Heart right ventricle (tissue), 16 donors: Measurements from ENCODE around the gene RUFY3. TPM values are rescaled to one million over a fixed set of nuclear protein-coding genes. Genes with fewer than 3 reads are reported as not detected.
"Not testable (repeated sequence)": the region's sequence is repeated elsewhere in the genome, so short reads cannot be mapped to it uniquely, and the experiment has no call there.

Experiments
- ATAC-seq, 8 donors: fragments of 200-7000 bp; cut with Tn5 transposase; one replicate each; pipeline ENCODE4 v1.9.1; 2020; ENCODE audit warnings: mild to moderate bottlenecking in 8 of 8, moderate library complexity in 8 of 8, moderate number of reproducible peaks in 1 of 8
- DNase-seq, 2 donors: peaks; one replicate each; pipeline ENCODE4 v3.0.0-alpha.2; 2020
- H3K27ac ChIP-seq, 10 donors: fragments of 200-600 bp; sonication (generic) in 2 of 10; one replicate each; pipeline versions ENCODE4 v1.5.0 to v1.8.0; 2020 to 2022; ENCODE audit warnings: mild to moderate bottlenecking in 3 of 10
- H3K27me3 ChIP-seq, 7 donors: fragments of 200-600 bp; one replicate each; pipeline ENCODE4 v1.8.0; 2021 to 2022; ENCODE audit warnings: mild to moderate bottlenecking in 2 of 7
- H3K36me3 ChIP-seq, 9 donors: fragments of 200-600 bp; sonication (generic) in 1 of 9; one replicate each; pipeline versions ENCODE4 v1.5.0 to v1.8.0; 2020 to 2022; ENCODE audit warnings: mild to moderate bottlenecking in 2 of 9
- H3K4me1 ChIP-seq, 9 donors: fragments of 200-600 bp; sonication (generic) in 1 of 9; one replicate each; pipeline versions ENCODE4 v1.5.0 to v1.8.0; 2020 to 2022; ENCODE audit warnings: mild to moderate bottlenecking in 4 of 9
- H3K4me3 ChIP-seq, 10 donors: fragments of 200-600 bp; sonication (generic) in 2 of 10; one replicate each; pipeline versions ENCODE4 v1.5.0 to v1.8.0; 2020 to 2022; ENCODE audit warnings: mild to moderate bottlenecking in 7 of 10, moderate library complexity in 2 of 10
- H3K9me3 ChIP-seq, 11 donors: fragments of 200-600 bp in 10 of 11; sonication (generic) in 2 of 11; one replicate each; pipeline versions ENCODE4 v1.5.0 to v1.8.0; 2013 to 2022; ENCODE audit warnings: mild to moderate bottlenecking in 2 of 11, control low read depth in 1 of 11, moderate library complexity in 1 of 11
- CTCF ChIP-seq, 9 donors: fragments of 200-600 bp; sonication (generic) in 2 of 9; IDR thresholded peaks; one replicate each; pipeline versions ENCODE4 v1.5.0 to v1.8.0; 2021 to 2022; ENCODE audit warnings: antibody characterized with exemption in 9 of 9, mild to moderate bottlenecking in 5 of 9, moderate library complexity in 1 of 9
- WGBS, 2 donors: extraction: QIAGEN DNeasy Blood & Tissue Kit; methylation state at CpG; one replicate each; pipeline ENCODE4 v1.1.7; 2013; ENCODE audit warnings: inconsistent platforms in 1 of 2; 5-methylcytosine and 5-hydroxymethylcytosine counted together
- intact Hi-C, 10 donors: fragments of 100-400 bp; cut with DNase I; formaldehyde crosslinking; loops; one replicate each; pipeline versions ENCODE4 v1.11.1 to v1.14.2; 2022
- polyA plus RNA-seq, 2 donors: library from polyadenylated mRNA; stranded (reverse); fragments of 200-250 nt; gene quantifications; one replicate each; pipeline ENCODE4 v1.2.3, GENCODE V29; 2013
- total RNA-seq, 10 donors: library from RNA; stranded (reverse); fragmentation: NEBNext Ultra II Directional in 3 of 10; extraction: Animal tissue kit (Norgen Biotek cat#: 25700) in 3 of 10; gene quantifications; one replicate each; pipeline versions ENCODE4 v1.2.1 to v1.2.4, GENCODE V29; 2021 to 2023
- donor health status: Arrhythmogenic right ventricular cardiomyopathy.
- donor health status: ischemic (EF 13 %, LVEDD 7.1; RV severe dilation, severe dysfunction).
- donor health status: healthy with polysubstance abuse.
- donor health status: DM: no; HTN: yes; CAD: no.
- donor health status: DM: no; HTN: no; CAD: no.
- donor health status: ischemic (EF 25% LVEDD 6.9; RV normal size, moderate dysfunction).
- donor health status: ischemic (EF 25% LVEDD 5.7; RV mildly dilated, moderate dysfunction).
- donor health status: healthy.
- donor health status: DM: yes; HTN: yes; CAD: no.
- donor health status: Ischemic cardiomyopathy.
- donor health status: ischemic (EF 35%, LVEDD 5.7; RV mildly dilated, moderate dysfunction).
- donor health status: nonischemic (EF 11% LVEDD 7.7; RV severe dilation, severe dysfunction).
- donor health status: DM: yes; HTN: yes; CAD: no.
- donor health status: PGD.
- donor health status: ischemic (EF 29% LVEDD 5.4; RV normal size, mild dysfunction).
- donor health status: nonischemic (EF 23%, LVEDD 6.1; RV moderate dilation, normal function).

The RUFY3 gene
- total and polyA plus RNA-seq, 12 donors = 13.2 to 28.7 (median 21.7) TPM

GRCh38 chr4:70725633-70726032 is 3.9 kb downstream of the RUFY3 start:
- Histone ChIP-seq H3K36me3 (peaks cover 0 to 18% (median 0%) of the 10 kb centered on the region in 9 donors), H3K4me3 (no peak overlapping the region), H3K27ac (no peak overlapping the region), H3K9me3 (no peaks in the 10 kb centered on the region), H3K27me3 (no peaks in the 10 kb centered on the region), H3K4me1 (peaks cover 0 to 46% (median 28%) of the 10 kb centered on the region in 9 donors)
- TF ChIP-seq CTCF (IDR thresholded peaks at IDR 0.05) = no peak
- ATAC-seq (no peak), DNase-seq (no peak)
- intact Hi-C loops = no loop called here
- WGBS, 2 donors = 45 to 57% methylated on average over 1 of the region's 1 CpG

- peaks cover 0 to 55% (median 28%) of the 10 kb centered on the region in 9 donors for H3K4me1 ChIP-seq
- 97% methylated on average over 11 of the region's 11 CpGs for WGBS, 2 donors
- DNase-seq, ATAC-seq, H3K9me3 ChIP-seq, intact Hi-C loops, H3K4me3 ChIP-seq, H3K27me3 ChIP-seq, H3K27ac ChIP-seq: not testable (repeated sequence)
- H3K36me3 ChIP-seq = peaks cover 0 to 18% (median 0%) of the 10 kb centered on the region in 9 donors
Measured at GRCh38 chr4:70726515-70726914, 4.8 kb downstream of the RUFY3 start.

GRCh38 chr4:70728091-70728490 is 6.3 kb downstream of the RUFY3 start:
- Histone ChIP-seq H3K36me3 (peaks cover 0 to 21% (median 0%) of the 10 kb centered on the region in 9 donors), H3K27me3 (no peaks in the 10 kb centered on the region), H3K4me1 (peaks cover 0 to 51% (median 18%) of the 10 kb centered on the region in 9 donors), H3K4me3 (no peak overlapping the region), H3K27ac (no peak overlapping the region), H3K9me3 (no peaks in the 10 kb centered on the region)
- ATAC-seq (no peak), DNase-seq (no peak)
- intact Hi-C loops = no loop called here
- no peak for TF ChIP-seq CTCF (IDR thresholded peaks at IDR 0.05)
- 90 to 91% methylated on average over 11 of the region's 11 CpGs for WGBS, 2 donors

GRCh38 chr4:70732878-70733277 is 11.1 kb downstream of the RUFY3 start:
- H3K27me3 ChIP-seq, intact Hi-C loops, DNase-seq, H3K9me3 ChIP-seq, H3K4me3 ChIP-seq, ATAC-seq, H3K27ac ChIP-seq: not testable (repeated sequence)
- Histone ChIP-seq H3K36me3 (peaks cover 0 to 21% (median 0%) of the 10 kb centered on the region in 9 donors), H3K4me1 (peaks cover 3 to 55% (median 24%) of the 10 kb centered on the region in 9 donors)
- 94 to 96% methylated on average over 9 of the region's 9 CpGs for WGBS, 2 donors

GRCh38 chr4:70734168-70734954 is 12.6 kb downstream of the RUFY3 start:
- H3K27ac ChIP-seq = peak overlapping the region; percentile 13 to 88 (median 67)
- H3K4me1 ChIP-seq = peaks cover 3 to 51% (median 24%) of the 10 kb centered on the region in 9 donors
- WGBS, 2 donors = 1 to 3% methylated on average over 5 of the region's 5 CpGs
- ATAC-seq = peak; percentile 68 to 90 (median 83)
- no peaks in the 10 kb centered on the region for H3K27me3 ChIP-seq
- intact Hi-C loops = no loop called here
- H3K4me3 ChIP-seq = peak overlapping the region in 9 of 10 donors; percentile 9 to 52 (median 44)
- no peak for TF ChIP-seq CTCF (IDR thresholded peaks at IDR 0.05)
- DNase-seq = no peak
- peaks cover 0 to 18% (median 0%) of the 10 kb centered on the region in 9 donors for H3K36me3 ChIP-seq
- no peaks in the 10 kb centered on the region for H3K9me3 ChIP-seq
